LNCaP clone FGC (cell line): Measurements from ENCODE around the gene ARL11.

Experiments used
- DNase-seq: peaks from one replicate; pipeline ENCODE4 v3.0.0-alpha.2; 2011; ENCODE audit warnings: low read depth
- H3K4me3 ChIP-seq: 2 replicates; pipeline ENCODE4 v1.5.1; 2011; ENCODE audit warnings: mild to moderate bottlenecking, low read depth, low read length, control low read depth
- TF ChIP-seq, protein P1 (sequence below): IDR thresholded peaks from 2 replicates; pipeline ENCODE4 v1.5.1; 2012; ENCODE audit warnings: mild to moderate bottlenecking; ENCODE audit not compliant: control insufficient read depth, insufficient read depth; ENCODE audit errors: extremely low read depth

The ARL11 gene

DNA sequence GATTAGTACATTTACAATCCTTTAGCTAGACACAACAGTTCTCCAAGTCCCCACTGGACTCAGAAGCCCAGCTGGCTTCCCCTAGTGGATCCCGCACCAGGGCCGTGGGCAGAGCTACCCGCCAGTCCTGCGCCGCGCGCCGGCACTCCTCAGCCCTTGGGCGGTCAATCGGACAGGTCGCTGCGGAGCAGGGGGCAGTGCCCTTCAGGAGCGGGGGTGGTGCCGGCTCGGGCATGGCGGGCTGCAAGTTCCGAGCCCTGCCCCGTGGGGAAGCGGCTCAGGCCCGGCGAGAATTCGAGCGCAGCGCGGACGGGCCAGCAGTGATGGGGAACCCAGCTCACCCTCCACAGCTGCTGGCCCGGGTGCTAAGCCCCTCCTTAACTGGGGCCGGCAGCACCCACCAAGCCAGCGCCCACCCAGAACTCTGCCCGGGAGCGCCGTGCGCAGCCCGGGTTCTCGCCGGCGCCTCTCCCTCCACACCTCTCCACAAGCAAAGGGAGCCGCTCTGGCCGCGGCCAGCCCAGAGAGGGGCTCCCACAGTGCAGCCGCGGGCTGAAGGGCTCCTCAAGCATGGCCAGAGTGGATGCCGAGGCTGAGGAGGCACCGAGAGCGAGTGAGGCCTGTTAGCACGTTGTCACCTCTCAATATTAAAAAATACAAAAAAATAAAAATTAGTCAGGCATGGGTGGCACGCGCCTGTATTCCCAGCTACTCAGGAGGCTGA is 50.0 kb downstream of the ARL11 start:
- TF ChIP-seq, protein P1, sequence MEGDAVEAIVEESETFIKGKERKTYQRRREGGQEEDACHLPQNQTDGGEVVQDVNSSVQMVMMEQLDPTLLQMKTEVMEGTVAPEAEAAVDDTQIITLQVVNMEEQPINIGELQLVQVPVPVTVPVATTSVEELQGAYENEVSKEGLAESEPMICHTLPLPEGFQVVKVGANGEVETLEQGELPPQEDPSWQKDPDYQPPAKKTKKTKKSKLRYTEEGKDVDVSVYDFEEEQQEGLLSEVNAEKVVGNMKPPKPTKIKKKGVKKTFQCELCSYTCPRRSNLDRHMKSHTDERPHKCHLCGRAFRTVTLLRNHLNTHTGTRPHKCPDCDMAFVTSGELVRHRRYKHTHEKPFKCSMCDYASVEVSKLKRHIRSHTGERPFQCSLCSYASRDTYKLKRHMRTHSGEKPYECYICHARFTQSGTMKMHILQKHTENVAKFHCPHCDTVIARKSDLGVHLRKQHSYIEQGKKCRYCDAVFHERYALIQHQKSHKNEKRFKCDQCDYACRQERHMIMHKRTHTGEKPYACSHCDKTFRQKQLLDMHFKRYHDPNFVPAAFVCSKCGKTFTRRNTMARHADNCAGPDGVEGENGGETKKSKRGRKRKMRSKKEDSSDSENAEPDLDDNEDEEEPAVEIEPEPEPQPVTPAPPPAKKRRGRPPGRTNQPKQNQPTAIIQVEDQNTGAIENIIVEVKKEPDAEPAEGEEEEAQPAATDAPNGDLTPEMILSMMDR, result no peak
- H3K4me3 ChIP-seq, result no peak overlapping the region
- DNase-seq, result no peak

DNA sequence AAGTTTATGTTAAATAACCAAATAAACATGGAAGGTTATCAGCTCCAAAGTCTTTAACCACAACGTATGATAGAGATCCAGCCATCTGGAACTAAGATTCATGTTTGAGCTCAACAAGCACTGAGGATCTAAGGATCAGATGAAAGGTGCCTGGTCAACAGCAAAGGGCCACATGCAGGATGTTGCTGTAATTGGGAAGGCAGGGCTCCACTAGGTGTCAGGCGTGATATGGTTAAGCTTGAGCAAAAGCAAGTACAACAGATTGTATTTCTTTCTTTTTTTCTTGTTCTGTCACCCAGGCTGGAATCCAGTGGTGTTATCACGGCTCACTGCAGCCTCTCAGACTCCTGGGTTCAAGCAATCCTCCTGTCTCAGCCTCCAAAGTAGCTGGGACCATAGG is 50.9 kb downstream of the ARL11 start:
- no peak for DNase-seq
- H3K4me3 ChIP-seq, result no peak overlapping the region
- TF ChIP-seq, protein P1, result peak; percentile 27; the same call in 1 of the 2 replicates

DNA sequence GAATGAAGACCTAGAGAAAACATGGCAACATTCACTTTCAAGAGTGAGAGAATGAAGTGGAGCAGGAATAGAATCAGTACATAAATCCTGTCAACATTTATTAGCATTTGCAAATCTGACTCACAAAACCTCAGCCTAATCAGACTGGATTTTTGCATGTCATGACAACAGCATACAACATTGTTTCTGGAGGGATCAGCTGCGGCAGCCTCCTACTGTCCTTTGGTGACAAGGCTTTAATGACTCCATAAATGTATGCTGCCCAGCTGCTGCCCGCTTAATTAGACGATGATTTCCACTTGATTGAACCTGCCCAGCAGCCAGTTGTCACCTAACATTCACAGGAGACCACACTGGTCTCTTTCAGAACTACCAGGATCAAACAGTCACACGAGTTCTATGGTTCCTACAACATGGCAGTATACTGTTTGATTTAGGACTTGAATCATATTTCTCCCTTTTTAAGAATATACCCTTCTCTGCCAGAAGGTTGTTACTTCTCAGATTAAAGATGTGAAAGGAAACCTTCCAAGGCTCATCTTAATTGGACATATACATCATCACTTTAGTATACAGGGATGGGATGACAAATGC is 53.6 kb downstream of the ARL11 start:
- DNase-seq, result no peak
- TF ChIP-seq, protein P1, result no peak
- H3K4me3 ChIP-seq, result no peak overlapping the region
